ENCODE results near the gene TCTN1.

The TCTN1 gene

GRCh38 chr12:110680032-110680431 is 66.1 kb downstream of the TCTN1 start:
- DNase-seq (ENCODE audit: low read depth) = no peak

GRCh38 chr12:110683888-110684287 is 70.0 kb downstream of the TCTN1 start:
- DNase-seq (ENCODE audit: low read depth) = no peak

DNA sequence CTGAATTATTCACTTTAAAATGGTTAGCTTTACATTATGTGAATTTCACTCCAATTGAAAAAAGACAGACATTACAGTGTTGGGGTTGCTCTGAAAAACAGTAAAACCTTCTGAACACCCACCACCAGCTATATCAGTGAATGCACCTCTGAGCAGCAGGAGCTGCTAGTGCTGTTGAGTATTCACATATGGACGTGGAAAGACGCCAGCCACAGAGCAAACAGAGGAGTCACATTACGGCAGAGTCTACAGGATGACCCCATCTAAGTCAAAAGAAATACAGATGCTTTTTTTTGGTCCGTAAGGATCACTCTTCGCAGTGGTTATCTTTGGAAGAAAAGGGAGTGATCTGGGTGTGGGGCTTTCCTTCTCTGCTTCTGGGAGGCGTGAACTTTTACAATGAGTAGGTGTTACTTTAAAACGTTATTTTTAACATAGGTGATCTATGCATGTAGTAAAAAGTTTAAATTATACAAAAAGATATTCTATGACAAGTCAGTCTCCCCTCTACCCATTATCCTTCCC is 70.4 kb downstream of the TCTN1 start:
- DNase-seq (ENCODE audit: low read depth) = no peak

GRCh38 chr12:110686294-110686903 is 72.5 kb downstream of the TCTN1 start:
- DNase-seq (ENCODE audit: low read depth) = no peak

GRCh38 chr12:110687396-110688169 is 73.7 kb downstream of the TCTN1 start:
- DNase-seq (ENCODE audit: low read depth) = no peak

DNA sequence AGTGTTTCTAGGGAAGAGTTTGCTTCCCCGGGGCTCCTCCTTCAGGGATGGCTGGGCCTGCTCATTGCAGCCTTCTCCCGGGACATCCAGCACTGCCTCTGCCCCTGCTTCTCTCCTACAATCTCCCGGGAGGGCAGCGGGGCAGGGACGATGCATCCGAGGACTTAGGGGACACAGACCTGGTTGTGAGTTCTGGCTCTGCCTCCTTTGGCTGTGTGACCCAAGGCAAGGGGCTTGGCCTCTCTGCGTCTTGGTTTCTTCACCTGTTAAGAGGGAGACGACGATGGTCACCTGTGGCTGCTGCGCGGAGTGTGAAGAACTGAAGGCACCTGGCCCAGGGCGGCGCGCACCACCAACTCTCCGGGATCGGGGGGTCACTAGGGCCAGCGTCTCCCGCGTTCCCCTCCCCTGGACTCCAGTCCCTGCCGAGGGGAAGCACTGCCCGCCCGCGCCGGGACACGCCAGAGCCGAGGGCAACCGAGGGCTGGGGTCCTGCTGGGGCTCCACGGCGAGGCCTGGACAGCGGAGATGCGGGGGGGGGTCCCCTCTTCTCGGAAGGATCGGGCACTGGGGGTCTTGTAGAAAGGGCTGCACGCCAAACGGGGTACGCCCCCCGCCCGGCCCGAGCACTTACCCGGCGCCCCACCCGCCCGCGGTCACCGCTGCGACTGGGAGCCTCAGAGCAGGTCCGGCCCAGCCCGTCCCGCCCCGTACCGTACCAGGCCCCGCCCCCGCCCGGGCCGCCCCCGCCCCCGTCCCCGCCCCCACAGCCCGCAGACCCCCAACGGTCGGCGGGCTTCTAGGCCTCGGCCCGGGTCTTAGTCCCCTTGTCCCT is 74.7 kb downstream of the TCTN1 start, which contains the start of gene HVCN1:
Gene HVCN1 (minus strand): TSS at position 670 of the 835 bp plus-strand sequence. CDS start 5,870 bp downstream, outside the sequence.
- no peak for DNase-seq (ENCODE audit: low read depth)

- DNase-seq (ENCODE audit: low read depth) = peak; percentile 15
Measured at GRCh38 chr12:110689281-110690126, 75.6 kb downstream of the TCTN1 start.

DNA sequence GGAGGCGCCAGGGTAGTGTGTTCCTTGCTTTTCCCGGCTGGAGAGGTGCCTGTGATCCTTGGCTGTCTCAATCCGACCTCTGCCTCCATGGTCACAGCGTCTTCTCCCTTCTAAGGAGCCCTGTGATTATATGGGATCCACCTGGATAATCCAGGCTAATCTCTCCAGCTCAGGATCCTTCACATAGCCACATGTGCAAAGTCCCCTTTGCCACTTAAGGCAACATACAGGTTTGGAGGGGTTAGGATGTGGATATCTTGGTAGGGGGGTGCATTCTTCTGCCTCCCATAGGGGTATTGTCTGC is 76.2 kb downstream of the TCTN1 start:
- DNase-seq (ENCODE audit: low read depth) = no peak

GRCh38 chr12:110693731-110694130 is 79.8 kb downstream of the TCTN1 start:
- DNase-seq (ENCODE audit: low read depth) = no peak

GRCh38 chr12:110694330-110694901 is 80.5 kb downstream of the TCTN1 start:
- DNase-seq (ENCODE audit: low read depth) = no peak

GRCh38 chr12:110696283-110696682 is 82.4 kb downstream of the TCTN1 start:
- no peak for DNase-seq (ENCODE audit: low read depth)

DNA sequence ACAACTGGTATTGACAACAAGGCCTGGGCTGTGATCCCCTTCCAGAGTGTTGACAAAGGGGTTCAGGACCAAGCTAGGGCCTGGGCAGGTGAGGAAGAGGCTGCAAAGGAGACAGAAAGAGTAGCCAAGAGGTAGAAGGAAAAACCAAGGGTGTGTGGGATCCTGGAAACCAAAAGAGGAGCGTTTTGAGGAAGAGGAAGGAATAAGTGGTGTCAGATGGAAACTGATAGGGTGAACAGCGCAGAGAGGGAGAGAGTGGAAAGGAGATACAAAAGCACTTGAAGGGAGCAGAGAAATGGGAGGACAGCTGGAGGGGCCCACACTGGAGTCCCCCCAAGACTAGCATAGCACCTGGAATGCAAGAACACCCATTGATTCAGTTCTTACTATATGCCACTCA is 83.3 kb downstream of the TCTN1 start:
- no peak for DNase-seq (ENCODE audit: low read depth)

- no peak for DNase-seq (ENCODE audit: low read depth)
Measured at GRCh38 chr12:110698171-110698902, 84.4 kb downstream of the TCTN1 start.
